Liver (tissue), 9 donors: Measurements from ENCODE around the gene KCNQ1. TPM values are rescaled to one million over a fixed set of nuclear protein-coding genes. Genes with fewer than 3 reads are reported as not detected.

Source experiments
- DNase-seq: peaks from one replicate; pipeline ENCODE4 v3.0.0-alpha.2; 2017; ENCODE audit warnings: low spot score
- H3K27ac ChIP-seq, 2 donors: one replicate each; pipeline ENCODE4 v1.7.0; 2013; ENCODE audit warnings: inconsistent platforms in 2 of 2, low read length in 2 of 2, control low read depth in 1 of 2, low read depth in 1 of 2, mild to moderate bottlenecking in 1 of 2
- H3K27me3 ChIP-seq, 4 donors: one replicate each; pipeline versions ENCODE4 v1.6.1 to v1.7.0; 2013; ENCODE audit warnings: low read length in 3 of 4, inconsistent platforms in 1 of 4, mild to moderate bottlenecking in 1 of 4, moderate library complexity in 1 of 4; ENCODE audit not compliant: control insufficient read depth in 4 of 4, insufficient read depth in 4 of 4
- H3K36me3 ChIP-seq, 4 donors: one replicate each; pipeline versions ENCODE4 v1.6.1 to v1.7.0; 2013; ENCODE audit warnings: low read length in 3 of 4, mild to moderate bottlenecking in 3 of 4, low read depth in 1 of 4, moderate library complexity in 1 of 4; ENCODE audit not compliant: control insufficient read depth in 4 of 4, insufficient read depth in 3 of 4
- H3K4me1 ChIP-seq, 4 donors: one replicate each; pipeline versions ENCODE4 v1.6.1 to v1.7.0; 2013; ENCODE audit warnings: low read length in 3 of 4, mild to moderate bottlenecking in 3 of 4, moderate library complexity in 1 of 4; ENCODE audit not compliant: control insufficient read depth in 4 of 4, insufficient read depth in 4 of 4
- H3K4me3 ChIP-seq, 3 donors: one replicate each; pipeline versions ENCODE4 v1.6.1 to v1.7.0; 2013; ENCODE audit warnings: low read length in 3 of 3, control low read depth in 1 of 3, low read depth in 1 of 3, mild to moderate bottlenecking in 1 of 3
- H3K9ac ChIP-seq, 2 donors: one replicate each; pipeline ENCODE4 v1.7.0; 2013; ENCODE audit warnings: low read length in 2 of 2, mild to moderate bottlenecking in 2 of 2, moderate library complexity in 2 of 2, control low read depth in 1 of 2, low read depth in 1 of 2
- H3K9me3 ChIP-seq, 4 donors: one replicate each; pipeline versions ENCODE4 v1.6.1 to v1.7.0; 2013; ENCODE audit warnings: low read length in 3 of 4; ENCODE audit not compliant: control insufficient read depth in 4 of 4
- EGR1 ChIP-seq, 2 donors: IDR thresholded peaks; 2 replicates each; pipeline ENCODE4 v1.6.1; 2016 to 2018; ENCODE audit warnings: antibody characterized with exemption in 2 of 2, low read depth in 2 of 2
- FOXA1 ChIP-seq: IDR thresholded peaks from 2 replicates; pipeline ENCODE4 v1.6.1; 2016; ENCODE audit warnings: antibody characterized with exemption
- FOXA2 ChIP-seq: IDR thresholded peaks from 2 replicates; pipeline ENCODE4 v1.6.1; 2016; ENCODE audit warnings: antibody characterized with exemption
- GABPA ChIP-seq, 2 donors: IDR thresholded peaks in 1 of 2; conservative IDR thresholded peaks in 1 of 2; 2 replicates each; pipeline ENCODE4 v1.6.1; 2016; ENCODE audit warnings: antibody characterized with exemption in 2 of 2, mild to moderate bottlenecking in 1 of 2, moderate library complexity in 1 of 2
- HNF4A ChIP-seq, 2 donors: conservative IDR thresholded peaks; 2 replicates each; pipeline ENCODE4 v1.6.1; 2016; ENCODE audit warnings: antibody characterized with exemption in 2 of 2, mild to moderate bottlenecking in 2 of 2
- HNF4G ChIP-seq: IDR thresholded peaks from 2 replicates; pipeline ENCODE4 v1.6.1; 2016; ENCODE audit warnings: antibody characterized with exemption
- JUND ChIP-seq, 2 donors: IDR thresholded peaks; 2 replicates each; pipeline ENCODE4 v1.6.1; 2016; ENCODE audit warnings: antibody characterized with exemption in 2 of 2
- NR2F2 ChIP-seq: IDR thresholded peaks from 2 replicates; pipeline ENCODE4 v1.6.1; 2016; ENCODE audit warnings: antibody characterized with exemption
- RAD21 ChIP-seq, 2 donors: IDR thresholded peaks; 2 replicates each; pipeline ENCODE4 v1.6.1; 2016; ENCODE audit warnings: antibody characterized with exemption in 2 of 2, mild to moderate bottlenecking in 2 of 2
- REST ChIP-seq: IDR thresholded peaks from 2 replicates; pipeline ENCODE4 v1.6.1; 2016; ENCODE audit warnings: antibody characterized with exemption, mild to moderate bottlenecking
- RXRA ChIP-seq, 2 donors: IDR thresholded peaks; 2 replicates each; pipeline ENCODE4 v1.6.1; 2017 to 2018; ENCODE audit warnings: antibody characterized with exemption in 2 of 2, mild to moderate bottlenecking in 1 of 2
- SP1 ChIP-seq: IDR thresholded peaks from 2 replicates; pipeline ENCODE4 v1.6.1; 2018; ENCODE audit warnings: antibody characterized with exemption, mild to moderate bottlenecking
- TAF1 ChIP-seq: conservative IDR thresholded peaks from 2 replicates; pipeline ENCODE4 v1.6.1; 2016; ENCODE audit warnings: antibody characterized with exemption, mild to moderate bottlenecking
- YY1 ChIP-seq: IDR thresholded peaks from 2 replicates; pipeline ENCODE4 v1.6.1; 2016; ENCODE audit warnings: antibody characterized with exemption, mild to moderate bottlenecking
- ZBTB33 ChIP-seq: IDR thresholded peaks from 2 replicates; pipeline ENCODE4 v1.6.1; 2016; ENCODE audit warnings: antibody characterized with exemption
- WGBS: extraction: QIAGEN DNeasy Blood & Tissue Kit; methylation state at CpG from one replicate; pipeline ENCODE4 v1.1.7; 2013; 5-methylcytosine and 5-hydroxymethylcytosine counted together
- polyA plus RNA-seq, 2 donors: library from polyadenylated mRNA; stranded (reverse) in 1 of 2; unstranded in 1 of 2; fragments of 200-250 nt in 1 of 2; fragments of >200 nt in 1 of 2; fragmentation: Nextera tagmentation in 1 of 2; extraction: Ambion mirVana in 1 of 2; gene quantifications; one replicate each; pipeline versions ENCODE4 v1.2.1 to v1.2.3, GENCODE V29; 2013 to 2015
- total RNA-seq, 2 donors: library from RNA; depleted of rRNA; stranded (reverse); fragments of >200 nt; gene quantifications; one replicate each; pipeline ENCODE4 v1.2.3, GENCODE V29; 2014
- TF ChIP-seq, protein P1 (sequence below): IDR thresholded peaks from 2 replicates; pipeline ENCODE4 v1.6.1; 2016; ENCODE audit warnings: antibody characterized with exemption
- TF ChIP-seq, protein P2 (sequence below): IDR thresholded peaks from 2 replicates; pipeline ENCODE4 v1.6.1; 2016; ENCODE audit warnings: antibody characterized with exemption
- donor health status: healthy.
- donor health status: healthy.
- donor health status: healthy.
- donor health status: healthy.
- donor health status: healthy.

The KCNQ1 gene
- total and polyA plus RNA-seq, 4 donors = 0.31 to 2.2 (median 1.5) TPM

GRCh38 chr11:2838091-2838490 lies 393.3 kb downstream of the KCNQ1 start:
- Histone ChIP-seq H3K9ac (no peak overlapping the region), H3K4me1 (no peaks in the 10 kb centered on the region), H3K9me3 (no peaks in the 10 kb centered on the region), H3K4me3 (no peak overlapping the region), H3K27me3 (no peaks in the 10 kb centered on the region), H3K27ac (no peak overlapping the region), H3K36me3 (no peaks in the 10 kb centered on the region)
- WGBS = 61% methylated on average over 11 of the region's 11 CpGs
- DNase-seq = no peak
- TF ChIP-seq REST = no peak
- TF ChIP-seq ZBTB33 = no peak
- no peak for TF ChIP-seq TAF1
- TF ChIP-seq SP1 = no peak
- TF ChIP-seq HNF4G = no peak
- no peak for TF ChIP-seq GABPA (IDR thresholded peaks at IDR 0.05 in 1 of 2, conservative IDR thresholded peaks at IDR 0.05 in 1 of 2)
- no peak for TF ChIP-seq JUND (IDR thresholded peaks at IDR 0.05)
- no peak for TF ChIP-seq YY1
- TF ChIP-seq RXRA (IDR thresholded peaks at IDR 0.05) = no peak
- no peak for TF ChIP-seq EGR1 (IDR thresholded peaks at IDR 0.05; ENCODE audit: low read depth in 2 of 2)
- no peak for TF ChIP-seq RAD21 (IDR thresholded peaks at IDR 0.05)
- no peak for TF ChIP-seq HNF4A (conservative IDR thresholded peaks at IDR 0.05)
- TF ChIP-seq, protein P1, sequence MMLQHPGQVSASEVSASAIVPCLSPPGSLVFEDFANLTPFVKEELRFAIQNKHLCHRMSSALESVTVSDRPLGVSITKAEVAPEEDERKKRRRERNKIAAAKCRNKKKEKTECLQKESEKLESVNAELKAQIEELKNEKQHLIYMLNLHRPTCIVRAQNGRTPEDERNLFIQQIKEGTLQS = no peak
- TF ChIP-seq FOXA1 = no peak

- Histone ChIP-seq H3K9me3 (no peaks in the 10 kb centered on the region), H3K9ac (no peak overlapping the region), H3K4me3 (no peak overlapping the region), H3K4me1 (no peaks in the 10 kb centered on the region), H3K27me3 (no peaks in the 10 kb centered on the region), H3K36me3 (no peaks in the 10 kb centered on the region), H3K27ac (no peak overlapping the region)
- no peak for DNase-seq
- TF ChIP-seq HNF4A (conservative IDR thresholded peaks at IDR 0.05) (no peak), FOXA2 (no peak), SP1 (no peak), JUND (IDR thresholded peaks at IDR 0.05) (no peak), REST (no peak), HNF4G (no peak), NR2F2 (no peak), RXRA (IDR thresholded peaks at IDR 0.05) (no peak), FOXA1 (no peak), EGR1 (IDR thresholded peaks at IDR 0.05; ENCODE audit: low read depth in 2 of 2) (no peak)
- TF ChIP-seq, protein P2, sequence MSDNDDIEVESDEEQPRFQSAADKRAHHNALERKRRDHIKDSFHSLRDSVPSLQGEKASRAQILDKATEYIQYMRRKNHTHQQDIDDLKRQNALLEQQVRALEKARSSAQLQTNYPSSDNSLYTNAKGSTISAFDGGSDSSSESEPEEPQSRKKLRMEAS = no peak
- 93% methylated on average over 25 of the region's 25 CpGs for WGBS
Observed at GRCh38 chr11:2838676-2839294, 394.0 kb downstream of the KCNQ1 start.
